HG03103 (cell line): ENCODE measurements around the gene RAP1GAP2.
"Not testable (repeated sequence)": the region's sequence is repeated elsewhere in the genome, so short reads cannot be mapped to it uniquely, and the experiment has no call there.

ENCODE experiments used
- ATAC-seq: cut with Tn5 transposase; IDR thresholded peaks from one replicate; pipeline ENCODE4 v1.9.1; 2021; ENCODE audit warnings: low read depth; ENCODE audit not compliant: unreplicated experiment

The RAP1GAP2 gene

GRCh38 chr17:2796164-2797125 lies at the start of gene RAP1GAP2:
Gene RAP1GAP2 (plus strand): TSS chr17:2796438. CDS start chr17:2796528, 90 bp downstream.
- ATAC-seq: no peak

GRCh38 chr17:2749058-2749783 lies 47.0 kb upstream of the RAP1GAP2 start, which contains the start of gene CCDC92B:
Gene CCDC92B (minus strand): TSS chr17:2749652. CDS start chr17:2735145, 14,507 bp downstream.
- no peak for ATAC-seq

GRCh38 chr17:2749784-2750181 lies 46.5 kb upstream of the RAP1GAP2 start:
- ATAC-seq: no peak

- no peak for ATAC-seq
Measured at GRCh38 chr17:2750721-2751120, 45.5 kb upstream of the RAP1GAP2 start.

- ATAC-seq: no peak
Measured at GRCh38 chr17:2751491-2751890, 44.7 kb upstream of the RAP1GAP2 start.

GRCh38 chr17:2755891-2756724 lies 40.1 kb upstream of the RAP1GAP2 start:
- ATAC-seq: no peak

- ATAC-seq: no peak
Measured at GRCh38 chr17:2758870-2759269, 37.4 kb upstream of the RAP1GAP2 start.

DNA sequence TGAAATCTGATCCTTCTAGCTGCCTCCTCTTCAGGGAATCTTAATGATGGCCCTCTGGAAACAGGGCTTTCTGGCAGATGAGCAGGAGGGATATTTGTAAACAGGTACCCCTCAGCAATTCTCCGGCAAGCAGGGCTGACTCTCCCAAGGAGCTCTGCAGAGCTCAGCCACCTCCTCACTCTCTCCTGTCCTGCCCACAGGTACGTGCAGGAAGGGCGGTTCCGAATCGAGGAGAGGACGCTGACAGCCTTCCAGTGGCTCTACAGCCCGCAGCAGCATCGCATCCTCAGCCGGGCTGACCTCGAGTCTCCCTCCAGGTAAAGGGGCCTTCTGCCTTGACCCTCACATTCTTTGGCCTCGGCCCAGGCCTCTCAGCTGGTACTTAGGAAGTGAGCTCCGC lies 26.1 kb upstream of the RAP1GAP2 start:
- ATAC-seq: no peak

DNA sequence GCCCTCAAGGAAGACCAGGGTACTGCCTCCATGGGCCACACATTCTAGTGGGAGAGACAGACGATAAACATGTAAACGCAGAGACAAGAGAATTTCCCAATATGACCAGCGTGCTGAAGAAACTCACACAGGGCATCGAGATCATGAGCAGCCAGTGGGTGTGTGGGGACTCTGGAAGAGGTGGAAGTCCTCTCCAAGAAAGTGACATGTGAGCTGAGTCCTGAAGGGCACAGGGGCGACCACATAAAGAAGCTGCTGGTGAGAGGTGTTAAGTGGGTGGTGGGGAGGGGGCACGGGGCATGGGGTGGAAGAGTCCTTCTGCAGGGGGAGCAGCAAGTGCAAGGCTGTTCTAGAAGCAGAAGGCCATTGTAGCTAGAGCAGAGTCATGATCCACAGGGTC lies 21.0 kb upstream of the RAP1GAP2 start:
- ATAC-seq: no peak

GRCh38 chr17:2776589-2777241 lies 19.5 kb upstream of the RAP1GAP2 start:
- ATAC-seq: no peak

DNA sequence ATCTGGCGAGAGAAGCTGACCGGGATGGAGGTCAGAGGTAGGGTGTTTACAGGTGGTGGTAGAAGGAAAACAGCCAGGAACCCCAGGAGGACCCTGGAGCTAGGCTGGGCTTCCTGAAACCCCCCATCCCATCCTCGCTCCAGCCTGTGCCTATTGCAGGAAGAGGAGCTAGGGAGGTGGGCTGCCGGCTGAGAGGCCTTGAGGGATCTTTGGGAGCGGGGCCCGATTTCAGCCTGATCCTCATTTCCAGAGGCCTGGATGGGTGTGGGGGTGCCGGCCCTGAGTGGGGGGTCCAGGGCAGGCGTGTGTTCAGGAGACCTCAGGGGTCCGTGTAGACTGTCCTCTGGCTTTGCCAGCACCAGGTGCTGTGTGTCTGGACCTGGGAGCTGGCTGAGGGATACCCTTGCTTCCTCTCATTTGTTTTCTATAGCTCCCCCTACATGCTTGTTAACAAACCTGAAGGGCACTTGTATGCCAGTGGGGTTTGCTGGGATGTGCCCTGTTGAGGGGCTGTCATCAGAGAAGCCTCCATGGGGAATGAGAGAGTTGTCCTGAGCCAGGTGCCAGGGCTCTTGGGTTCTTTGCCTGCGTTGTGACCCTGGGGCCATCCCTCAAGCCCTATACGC lies 18.9 kb upstream of the RAP1GAP2 start:
- no peak for ATAC-seq

- no peak for ATAC-seq
Measured at GRCh38 chr17:2778489-2778888, 17.7 kb upstream of the RAP1GAP2 start.

- ATAC-seq: no peak
Measured at GRCh38 chr17:2779545-2779944, 16.7 kb upstream of the RAP1GAP2 start.

DNA sequence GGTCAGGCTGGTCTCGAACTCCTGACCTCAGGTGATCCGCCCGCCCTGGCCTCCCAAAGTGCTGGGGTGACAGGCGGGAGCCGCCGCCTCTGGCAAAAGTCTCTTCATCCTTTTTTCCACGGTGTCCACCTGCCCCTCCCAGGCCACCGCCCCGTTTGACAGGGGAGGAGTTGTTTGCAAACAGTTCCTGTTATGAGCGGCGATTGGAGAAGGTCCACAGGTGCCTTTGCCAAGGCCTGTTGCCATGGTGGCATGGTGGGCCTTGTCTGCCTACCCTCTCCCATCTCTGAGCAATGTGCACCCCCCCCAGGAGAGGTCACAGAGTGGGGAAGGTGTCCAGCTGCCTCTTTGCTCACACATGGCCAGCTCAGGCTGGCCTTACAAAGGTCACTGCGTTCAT lies 16.0 kb upstream of the RAP1GAP2 start:
- no peak for ATAC-seq

GRCh38 chr17:2780931-2781454 lies 15.2 kb upstream of the RAP1GAP2 start:
- ATAC-seq: no peak

DNA sequence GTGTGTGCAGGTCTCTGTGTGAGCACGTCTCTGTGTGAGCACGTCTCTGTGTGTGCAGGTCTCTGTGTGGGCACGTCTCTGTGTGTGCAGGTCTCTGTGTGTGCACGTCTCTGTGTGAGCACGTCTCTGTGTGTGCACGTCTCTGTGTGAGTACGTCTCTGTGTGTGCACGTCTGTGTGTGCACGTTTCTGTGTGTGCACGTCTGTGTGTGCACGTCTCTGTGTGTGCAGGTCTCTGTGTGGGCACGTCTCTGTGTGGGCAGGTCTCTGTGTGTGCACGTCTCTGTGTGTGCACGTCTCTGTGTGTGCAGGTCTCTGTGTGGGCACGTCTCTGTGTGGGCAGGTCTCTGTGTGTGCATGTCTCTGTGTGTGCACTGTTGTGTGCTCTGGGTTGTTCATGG lies 14.6 kb upstream of the RAP1GAP2 start:
- not testable (repeated sequence) for ATAC-seq

DNA sequence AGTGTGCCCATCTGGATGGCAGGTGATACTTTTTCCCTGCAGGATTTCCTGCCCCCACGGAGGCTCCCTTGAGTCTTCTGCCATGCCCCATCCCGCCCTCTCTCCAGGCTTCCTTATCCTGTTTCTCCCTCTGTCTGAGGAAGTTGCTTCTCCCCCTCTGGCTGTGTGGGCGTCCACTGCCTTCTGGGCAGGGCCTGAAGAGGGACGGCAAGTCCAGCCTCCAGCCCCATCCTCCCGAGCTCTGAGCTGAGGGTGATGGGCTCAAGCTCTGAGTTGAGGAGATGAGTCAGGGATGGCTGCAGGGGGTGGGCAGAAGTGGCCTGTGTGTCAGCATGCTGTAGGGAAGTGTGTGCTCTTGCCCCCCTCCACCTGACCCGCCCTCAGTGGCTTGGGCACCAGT lies 14.2 kb upstream of the RAP1GAP2 start:
- ATAC-seq: no peak

DNA sequence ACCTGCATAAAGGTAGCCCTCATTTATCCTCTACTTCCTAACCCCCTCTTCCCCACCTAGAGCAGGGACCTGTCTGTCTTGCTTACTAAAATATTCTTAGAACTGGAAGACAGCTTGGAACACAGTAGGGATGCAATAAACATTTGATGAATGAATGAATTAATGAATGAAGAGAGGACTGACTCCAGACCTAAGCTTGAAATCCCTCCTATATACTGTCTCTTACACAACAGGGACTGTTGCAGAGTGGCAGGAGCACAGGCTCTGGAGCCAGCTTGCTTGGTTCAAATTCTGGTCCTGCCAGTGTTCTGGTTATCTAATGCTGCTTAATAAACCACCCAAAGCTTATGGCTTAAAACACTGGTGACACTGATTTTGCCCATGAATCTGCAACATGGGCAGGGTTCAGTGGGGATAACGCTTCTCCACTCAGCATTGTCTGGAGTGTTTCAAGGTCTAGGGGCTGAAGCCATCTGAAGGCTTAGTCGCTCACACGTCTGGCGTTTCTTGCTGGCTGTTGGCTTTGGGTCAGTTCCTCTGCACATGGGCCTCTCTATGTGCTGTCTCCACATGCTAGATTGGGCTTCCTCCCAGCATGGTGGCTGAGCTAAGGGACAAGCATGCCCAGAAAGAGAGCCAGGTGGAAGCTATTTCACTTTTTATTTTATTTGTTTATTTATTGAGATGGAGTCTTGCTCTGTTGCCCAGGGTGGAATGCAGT lies 12.8 kb upstream of the RAP1GAP2 start:
- no peak for ATAC-seq

GRCh38 chr17:2784864-2785263 lies 11.4 kb upstream of the RAP1GAP2 start:
- no peak for ATAC-seq
